Measurements from ENCODE around the gene INSL4.
A peak's percentile ranks its signal among the peaks of the same experiment; 100 is the strongest.

The INSL4 gene

GRCh38 chr9:5193345-5193744 is 37.9 kb upstream of the INSL4 start:
- CTCF ChIA-PET: interaction anchor here (0.6 kb wide), 1 partner anchor 224 kb away, joined by 3 read pairs; no protein-coding TSS in a partner anchor
- H3K4me1 ChIP-seq (ENCODE audit: control extremely low read depth in 1 of 4, control insufficient read depth in 4 of 4, insufficient read depth in 4 of 4, low read length in 3 of 4): no peaks in the 10 kb centered on the region
- H3K27ac ChIP-seq (ENCODE audit: insufficient read depth in 1 of 2, low read depth in 1 of 2, low read length in 2 of 2, poor library complexity in 1 of 2, severe bottlenecking in 2 of 2): no peak overlapping the region
- WGBS (ENCODE audit: insufficient coverage): no CpG with 5 or more reads among the region's 2 CpGs
- no peaks in the 10 kb centered on the region for H3K27me3 ChIP-seq (replicated peaks in 2 of 5; ENCODE audit: control insufficient read depth in 4 of 5, insufficient read depth in 5 of 5, low read length in 4 of 5)
- H3K36me3 ChIP-seq (ENCODE audit: control insufficient read depth in 4 of 4, insufficient read depth in 4 of 4, low read length in 3 of 4): no peaks in the 10 kb centered on the region
- DNase-seq: no peak
- POLR2A ChIA-PET: no interaction called here
- H3K4me3 ChIP-seq (ENCODE audit: control insufficient read depth in 1 of 7, extremely low read depth in 1 of 7, insufficient read depth in 4 of 7, low read depth in 2 of 7, low read length in 6 of 7): no peak overlapping the region
- H3K9me3 ChIP-seq (ENCODE audit: control extremely low read depth in 1 of 5, control insufficient read depth in 4 of 5, insufficient read depth in 2 of 5, low read depth in 1 of 5, low read length in 4 of 5): peaks cover 0 to 5% (median 0%) of the 10 kb centered on the region in 5 experiments

DNA sequence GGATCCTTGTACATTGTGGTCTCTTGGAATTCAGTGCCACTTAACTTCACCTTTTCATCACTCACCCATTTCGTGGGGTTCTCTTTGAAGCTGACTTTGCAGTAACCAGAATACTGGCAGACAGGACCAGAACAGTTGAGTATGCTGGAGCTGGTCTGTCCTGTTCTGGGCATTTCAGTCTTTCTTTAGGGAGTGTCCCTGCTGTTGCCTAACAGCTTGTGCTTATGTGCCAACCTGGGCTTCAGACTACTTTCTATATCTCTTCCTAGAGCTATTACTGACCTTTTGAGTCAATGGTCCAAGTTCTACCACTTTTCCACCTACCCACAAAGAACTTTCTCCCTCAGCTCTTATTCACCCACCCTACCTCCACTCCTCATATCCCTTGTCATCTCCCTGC is 35.8 kb upstream of the INSL4 start:
- no peak for DNase-seq
- H3K4me1 ChIP-seq (ENCODE audit: control extremely low read depth in 1 of 4, control insufficient read depth in 4 of 4, insufficient read depth in 4 of 4, low read length in 3 of 4): no peaks in the 10 kb centered on the region
- no peak overlapping the region for H3K4me3 ChIP-seq (ENCODE audit: control insufficient read depth in 1 of 7, extremely low read depth in 1 of 7, insufficient read depth in 4 of 7, low read depth in 2 of 7, low read length in 6 of 7)
- 86% methylated on average over 1 of the region's 1 CpG for WGBS (ENCODE audit: insufficient coverage)
- no peak overlapping the region for H3K27ac ChIP-seq (ENCODE audit: insufficient read depth in 1 of 2, low read depth in 1 of 2, low read length in 2 of 2, poor library complexity in 1 of 2, severe bottlenecking in 2 of 2)
- no peaks in the 10 kb centered on the region for H3K27me3 ChIP-seq (replicated peaks in 2 of 5; ENCODE audit: control insufficient read depth in 4 of 5, insufficient read depth in 5 of 5, low read length in 4 of 5)
- ChIA-PET POLR2A (no interaction called here), CTCF (interaction anchor here (1.3 kb wide), 1 partner anchor 17 kb away, joined by 4 read pairs; no protein-coding TSS in a partner anchor)
- no peaks in the 10 kb centered on the region for H3K36me3 ChIP-seq (ENCODE audit: control insufficient read depth in 4 of 4, insufficient read depth in 4 of 4, low read length in 3 of 4)
- peaks cover 0 to 7% (median 0%) of the 10 kb centered on the region in 5 experiments for H3K9me3 ChIP-seq (ENCODE audit: control extremely low read depth in 1 of 5, control insufficient read depth in 4 of 5, insufficient read depth in 2 of 5, low read depth in 1 of 5, low read length in 4 of 5)

- H3K4me1 ChIP-seq (ENCODE audit: control extremely low read depth in 1 of 4, control insufficient read depth in 4 of 4, insufficient read depth in 4 of 4, low read length in 3 of 4): peaks cover 0 to 4% (median 0%) of the 10 kb centered on the region in 4 experiments
- no peaks in the 10 kb centered on the region for H3K27me3 ChIP-seq (replicated peaks in 2 of 5; ENCODE audit: control insufficient read depth in 4 of 5, insufficient read depth in 5 of 5, low read length in 4 of 5)
- ChIA-PET POLR2A (no interaction called here), CTCF (no interaction called here)
- H3K9me3 ChIP-seq (ENCODE audit: control extremely low read depth in 1 of 5, control insufficient read depth in 4 of 5, insufficient read depth in 2 of 5, low read depth in 1 of 5, low read length in 4 of 5): peaks cover 0 to 10% (median 1%) of the 10 kb centered on the region in 5 experiments
- peak in 2 of 3 donors; percentile 29 to 47 for DNase-seq
- no peak overlapping the region for H3K4me3 ChIP-seq (ENCODE audit: control insufficient read depth in 1 of 7, extremely low read depth in 1 of 7, insufficient read depth in 4 of 7, low read depth in 2 of 7, low read length in 6 of 7)
- H3K36me3 ChIP-seq (ENCODE audit: control insufficient read depth in 4 of 4, insufficient read depth in 4 of 4, low read length in 3 of 4): no peaks in the 10 kb centered on the region
- no peak overlapping the region for H3K27ac ChIP-seq (ENCODE audit: insufficient read depth in 1 of 2, low read depth in 1 of 2, low read length in 2 of 2, poor library complexity in 1 of 2, severe bottlenecking in 2 of 2)
Observed at GRCh38 chr9:5205071-5205470, 26.1 kb upstream of the INSL4 start.

GRCh38 chr9:5230554-5230953 is 665 bp upstream of the INSL4 start:
- POLR2A ChIA-PET: no interaction called here
- H3K4me3 ChIP-seq (ENCODE audit: control insufficient read depth in 1 of 7, extremely low read depth in 1 of 7, insufficient read depth in 4 of 7, low read depth in 2 of 7, low read length in 6 of 7): no peak overlapping the region
- CTCF ChIA-PET: no interaction called here

GRCh38 chr9:5263351-5264218 is 32.4 kb downstream of the INSL4 start:
- H3K9me3 ChIP-seq (ENCODE audit: control extremely low read depth in 1 of 5, control insufficient read depth in 4 of 5, insufficient read depth in 2 of 5, low read depth in 1 of 5, low read length in 4 of 5): peaks cover 0 to 3% (median 0%) of the 10 kb centered on the region in 5 experiments
- H3K27ac ChIP-seq (ENCODE audit: insufficient read depth in 1 of 2, low read depth in 1 of 2, low read length in 2 of 2, poor library complexity in 1 of 2, severe bottlenecking in 2 of 2): no peak overlapping the region
- no peaks in the 10 kb centered on the region for H3K4me1 ChIP-seq (ENCODE audit: control extremely low read depth in 1 of 4, control insufficient read depth in 4 of 4, insufficient read depth in 4 of 4, low read length in 3 of 4)
- WGBS (ENCODE audit: insufficient coverage): 20% methylated on average over 1 of the region's 5 CpGs
- no peak overlapping the region for H3K4me3 ChIP-seq (ENCODE audit: control insufficient read depth in 1 of 7, extremely low read depth in 1 of 7, insufficient read depth in 4 of 7, low read depth in 2 of 7, low read length in 6 of 7)
- DNase-seq: peak; percentile 15 to 51 (median 41)
- peaks cover 0 to 2% (median 0%) of the 10 kb centered on the region in 5 experiments for H3K27me3 ChIP-seq (replicated peaks in 2 of 5; ENCODE audit: control insufficient read depth in 4 of 5, insufficient read depth in 5 of 5, low read length in 4 of 5)
- ChIA-PET CTCF (no interaction called here), POLR2A (no interaction called here)
- H3K36me3 ChIP-seq (ENCODE audit: control insufficient read depth in 4 of 4, insufficient read depth in 4 of 4, low read length in 3 of 4): no peaks in the 10 kb centered on the region

More at GRCh38 chr9:5230554-5230953, 665 bp upstream of the INSL4 start:
- Histone ChIP-seq H3K27me3 (replicated peaks in 2 of 5; ENCODE audit: control insufficient read depth in 4 of 5, insufficient read depth in 5 of 5, low read length in 4 of 5) (peaks cover 0 to 5% (median 0%) of the 10 kb centered on the region in 5 experiments), H3K9me3 (ENCODE audit: control extremely low read depth in 1 of 5, control insufficient read depth in 4 of 5, insufficient read depth in 2 of 5, low read depth in 1 of 5, low read length in 4 of 5) (no peaks in the 10 kb centered on the region), H3K4me1 (ENCODE audit: control extremely low read depth in 1 of 4, control insufficient read depth in 4 of 4, insufficient read depth in 4 of 4, low read length in 3 of 4) (no peaks in the 10 kb centered on the region), H3K27ac (ENCODE audit: insufficient read depth in 1 of 2, low read depth in 1 of 2, low read length in 2 of 2, poor library complexity in 1 of 2, severe bottlenecking in 2 of 2) (no peak overlapping the region), H3K36me3 (ENCODE audit: control insufficient read depth in 4 of 4, insufficient read depth in 4 of 4, low read length in 3 of 4) (no peaks in the 10 kb centered on the region)
- 91% methylated on average over 7 of the region's 10 CpGs for WGBS (ENCODE audit: insufficient coverage)
- DNase-seq: no peak

- ChIA-PET CTCF (no interaction called here), POLR2A (no interaction called here)
- H3K27me3 ChIP-seq (replicated peaks in 2 of 5; ENCODE audit: control insufficient read depth in 4 of 5, insufficient read depth in 5 of 5, low read length in 4 of 5): peaks cover 0 to 2% (median 0%) of the 10 kb centered on the region in 5 experiments
- peaks cover 0 to 2% (median 0%) of the 10 kb centered on the region in 5 experiments for H3K9me3 ChIP-seq (ENCODE audit: control extremely low read depth in 1 of 5, control insufficient read depth in 4 of 5, insufficient read depth in 2 of 5, low read depth in 1 of 5, low read length in 4 of 5)
- H3K4me1 ChIP-seq (ENCODE audit: control extremely low read depth in 1 of 4, control insufficient read depth in 4 of 4, insufficient read depth in 4 of 4, low read length in 3 of 4): no peaks in the 10 kb centered on the region
- H3K4me3 ChIP-seq (ENCODE audit: control insufficient read depth in 1 of 7, extremely low read depth in 1 of 7, insufficient read depth in 4 of 7, low read depth in 2 of 7, low read length in 6 of 7): no peak overlapping the region
- H3K27ac ChIP-seq (ENCODE audit: insufficient read depth in 1 of 2, low read depth in 1 of 2, low read length in 2 of 2, poor library complexity in 1 of 2, severe bottlenecking in 2 of 2): no peak overlapping the region
- DNase-seq: no peak
- H3K36me3 ChIP-seq (ENCODE audit: control insufficient read depth in 4 of 4, insufficient read depth in 4 of 4, low read length in 3 of 4): no peaks in the 10 kb centered on the region
Observed at GRCh38 chr9:5264219-5264595, 33.0 kb downstream of the INSL4 start.

DNA sequence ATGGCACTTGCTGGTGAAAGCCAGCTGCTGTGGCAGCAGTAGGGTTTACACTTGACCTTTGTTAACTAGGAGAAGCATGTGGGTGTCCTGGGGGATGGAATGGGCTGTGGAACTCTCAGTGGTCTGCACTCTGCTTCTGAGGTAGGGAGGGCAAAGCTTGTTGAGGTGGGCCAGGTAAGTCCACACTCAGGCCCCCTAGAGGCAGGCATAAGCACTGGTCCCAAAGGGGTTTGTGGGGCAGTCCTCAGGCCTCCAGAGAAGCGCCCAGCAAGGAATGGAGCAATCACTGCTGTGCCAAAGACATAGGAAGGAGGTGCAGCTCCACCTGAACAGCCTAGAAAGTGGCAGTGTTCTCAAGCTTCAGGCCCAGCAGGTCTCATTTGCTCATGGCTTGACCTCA is 34.7 kb downstream of the INSL4 start:
- ChIA-PET POLR2A (no interaction called here), CTCF (interaction anchor here (1.1 kb wide), 1 partner anchor 174 kb away, joined by 3 read pairs; no protein-coding TSS in a partner anchor)
- 93% methylated on average over 1 of the region's 1 CpG for WGBS (ENCODE audit: insufficient coverage)

More for the DNA sequence above, 34.7 kb downstream of the INSL4 start:
- Histone ChIP-seq H3K36me3 (ENCODE audit: control insufficient read depth in 4 of 4, insufficient read depth in 4 of 4, low read length in 3 of 4) (no peaks in the 10 kb centered on the region), H3K9me3 (ENCODE audit: control extremely low read depth in 1 of 5, control insufficient read depth in 4 of 5, insufficient read depth in 2 of 5, low read depth in 1 of 5, low read length in 4 of 5) (no peaks in the 10 kb centered on the region), H3K4me3 (ENCODE audit: control insufficient read depth in 1 of 7, extremely low read depth in 1 of 7, insufficient read depth in 4 of 7, low read depth in 2 of 7, low read length in 6 of 7) (no peak overlapping the region), H3K27me3 (replicated peaks in 2 of 5; ENCODE audit: control insufficient read depth in 4 of 5, insufficient read depth in 5 of 5, low read length in 4 of 5) (peaks cover 0 to 2% (median 0%) of the 10 kb centered on the region in 5 experiments), H3K4me1 (ENCODE audit: control extremely low read depth in 1 of 4, control insufficient read depth in 4 of 4, insufficient read depth in 4 of 4, low read length in 3 of 4) (no peaks in the 10 kb centered on the region), H3K27ac (ENCODE audit: insufficient read depth in 1 of 2, low read depth in 1 of 2, low read length in 2 of 2, poor library complexity in 1 of 2, severe bottlenecking in 2 of 2) (no peak overlapping the region)
- no peak for DNase-seq
